Stomach (tissue), 4 donors: ENCODE results near the gene ZNF212.

Source experiments
- CTCF ChIP-seq, 7 experiments: fragments of 450-650 bp in 4 of 7; fragments of 200-600 bp in 3 of 7; sonication (generic) in 3 of 7; IDR thresholded peaks; one replicate each; pipeline ENCODE4 v1.5.1; 2016 to 2019; ENCODE audit warnings: antibody characterized with exemption in 7 of 7, control low read depth in 2 of 7, mild to moderate bottlenecking in 1 of 7
- EP300 ChIP-seq: sonication (generic); formaldehyde crosslinking; IDR thresholded peaks from one replicate; pipeline ENCODE4 v1.6.1; 2017; ENCODE audit warnings: antibody characterized with exemption
- POLR2A ChIP-seq, 4 donors: fragments of 450-650 bp; IDR thresholded peaks; one replicate each; pipeline ENCODE4 v1.6.1; 2016; ENCODE audit warnings: antibody characterized with exemption in 4 of 4, control low read depth in 2 of 4, mild to moderate bottlenecking in 1 of 4, moderate library complexity in 1 of 4

DNA sequence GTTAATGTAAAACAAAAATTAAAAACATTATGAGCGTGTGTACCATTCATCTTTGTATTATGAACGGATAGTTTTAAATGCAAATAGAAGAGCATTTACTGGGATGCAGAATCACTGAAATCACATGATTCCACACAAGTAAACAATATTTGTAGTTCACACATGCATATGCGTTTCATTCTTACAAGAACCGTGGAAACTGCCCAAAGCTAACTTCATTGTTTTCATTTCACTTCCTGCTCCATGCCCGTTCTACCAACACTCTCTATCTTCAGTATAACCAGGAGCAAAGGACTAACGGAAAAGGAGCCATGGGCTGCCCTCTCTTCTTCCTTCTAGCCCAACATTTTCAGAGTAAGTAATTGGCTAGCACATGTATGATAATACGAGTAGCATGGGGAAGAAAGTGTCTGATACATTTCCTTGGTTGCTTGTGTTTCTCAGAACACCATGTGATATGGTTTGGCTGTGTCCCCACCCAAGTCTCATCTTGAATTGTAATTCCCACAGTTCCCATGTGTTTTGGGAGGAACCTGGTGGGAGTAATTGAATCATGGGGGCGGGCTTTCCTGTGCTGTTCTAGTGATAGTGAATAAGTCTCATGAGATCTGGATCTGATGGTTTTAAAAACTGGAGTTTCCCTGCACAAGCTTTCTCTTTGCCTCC, 61.3 kb downstream of the ZNF212 start:
- TF ChIP-seq CTCF (IDR thresholded peaks at IDR 0.05) = no peak
- no peak for TF ChIP-seq EP300
- TF ChIP-seq POLR2A (IDR thresholded peaks at IDR 0.05) = no peak
